ENCODE measurements around the gene TRIML1.
"Not testable (repeated sequence)": the region's sequence is repeated elsewhere in the genome, so short reads cannot be mapped to it uniquely, and the experiment has no call there.

The TRIML1 gene

DNA sequence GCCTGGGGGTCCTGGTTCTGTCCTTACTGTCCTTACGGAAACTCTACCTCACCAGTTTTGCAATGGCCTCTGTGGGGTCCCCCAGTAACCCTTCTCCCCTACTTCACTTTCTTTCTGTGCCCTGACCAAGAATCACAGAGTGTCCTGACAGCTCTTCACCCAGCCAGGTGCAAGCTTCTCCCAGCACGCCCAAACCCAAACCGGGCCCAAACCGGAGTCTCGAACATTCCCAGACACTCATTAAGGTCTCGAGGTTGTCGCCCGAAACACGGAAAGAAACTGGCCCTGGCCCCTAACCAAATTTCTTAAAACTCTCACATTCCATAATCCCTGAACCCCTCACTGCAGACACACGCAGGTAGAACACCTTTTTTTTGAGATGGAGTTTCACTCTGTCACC lies 19.1 kb downstream of the TRIML1 start:
- Histone ChIP-seq H3K27me3 (ENCODE audit: insufficient read depth, low read depth, severe bottlenecking) (peaks cover 63% of the 10 kb centered on the region), H3K36me3 (no peaks in the 10 kb centered on the region), H3K9me3 (ENCODE audit: severe bottlenecking) (peaks cover 11% of the 10 kb centered on the region), H3K27ac (no peak overlapping the region), H3K4me3 (ENCODE audit: low read depth, low read length) (no peak overlapping the region)
- no peak for DNase-seq
- TF ChIP-seq, protein P1, sequence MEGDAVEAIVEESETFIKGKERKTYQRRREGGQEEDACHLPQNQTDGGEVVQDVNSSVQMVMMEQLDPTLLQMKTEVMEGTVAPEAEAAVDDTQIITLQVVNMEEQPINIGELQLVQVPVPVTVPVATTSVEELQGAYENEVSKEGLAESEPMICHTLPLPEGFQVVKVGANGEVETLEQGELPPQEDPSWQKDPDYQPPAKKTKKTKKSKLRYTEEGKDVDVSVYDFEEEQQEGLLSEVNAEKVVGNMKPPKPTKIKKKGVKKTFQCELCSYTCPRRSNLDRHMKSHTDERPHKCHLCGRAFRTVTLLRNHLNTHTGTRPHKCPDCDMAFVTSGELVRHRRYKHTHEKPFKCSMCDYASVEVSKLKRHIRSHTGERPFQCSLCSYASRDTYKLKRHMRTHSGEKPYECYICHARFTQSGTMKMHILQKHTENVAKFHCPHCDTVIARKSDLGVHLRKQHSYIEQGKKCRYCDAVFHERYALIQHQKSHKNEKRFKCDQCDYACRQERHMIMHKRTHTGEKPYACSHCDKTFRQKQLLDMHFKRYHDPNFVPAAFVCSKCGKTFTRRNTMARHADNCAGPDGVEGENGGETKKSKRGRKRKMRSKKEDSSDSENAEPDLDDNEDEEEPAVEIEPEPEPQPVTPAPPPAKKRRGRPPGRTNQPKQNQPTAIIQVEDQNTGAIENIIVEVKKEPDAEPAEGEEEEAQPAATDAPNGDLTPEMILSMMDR (IDR thresholded peaks at IDR 0.05; ENCODE audit: low read depth, low read length), result no peak

- H3K27me3 ChIP-seq (ENCODE audit: insufficient read depth, low read depth, severe bottlenecking), result peaks cover 76% of the 10 kb centered on the region
- not testable (repeated sequence) for DNase-seq; H3K36me3 ChIP-seq; H3K27ac ChIP-seq; H3K4me3 ChIP-seq (ENCODE audit: low read depth, low read length)
- peaks cover 11% of the 10 kb centered on the region for H3K9me3 ChIP-seq (ENCODE audit: severe bottlenecking)
Observed at GRCh38 chr4:188159513-188160226, 20.4 kb downstream of the TRIML1 start.

- peaks cover 11% of the 10 kb centered on the region for H3K9me3 ChIP-seq (ENCODE audit: severe bottlenecking)
- TF ChIP-seq, protein P1 (IDR thresholded peaks at IDR 0.05; ENCODE audit: low read depth, low read length), result no peak
- DNase-seq, result no peak
- no peak overlapping the region for H3K27ac ChIP-seq
- no peak overlapping the region for H3K4me3 ChIP-seq (ENCODE audit: low read depth, low read length)
- no peaks in the 10 kb centered on the region for H3K36me3 ChIP-seq
- peaks cover 80% of the 10 kb centered on the region for H3K27me3 ChIP-seq (ENCODE audit: insufficient read depth, low read depth, severe bottlenecking)
Observed at GRCh38 chr4:188160406-188160805, 21.2 kb downstream of the TRIML1 start.

- H3K4me3 ChIP-seq (ENCODE audit: low read depth, low read length), result no peak overlapping the region
- peaks cover 11% of the 10 kb centered on the region for H3K9me3 ChIP-seq (ENCODE audit: severe bottlenecking)
- H3K36me3 ChIP-seq, result no peaks in the 10 kb centered on the region
- TF ChIP-seq, protein P1 (IDR thresholded peaks at IDR 0.05; ENCODE audit: low read depth, low read length), result no peak
- DNase-seq, result no peak
- no peak overlapping the region for H3K27ac ChIP-seq
- H3K27me3 ChIP-seq (ENCODE audit: insufficient read depth, low read depth, severe bottlenecking), result peaks cover 85% of the 10 kb centered on the region
Observed at GRCh38 chr4:188161167-188161566, 21.9 kb downstream of the TRIML1 start.

DNA sequence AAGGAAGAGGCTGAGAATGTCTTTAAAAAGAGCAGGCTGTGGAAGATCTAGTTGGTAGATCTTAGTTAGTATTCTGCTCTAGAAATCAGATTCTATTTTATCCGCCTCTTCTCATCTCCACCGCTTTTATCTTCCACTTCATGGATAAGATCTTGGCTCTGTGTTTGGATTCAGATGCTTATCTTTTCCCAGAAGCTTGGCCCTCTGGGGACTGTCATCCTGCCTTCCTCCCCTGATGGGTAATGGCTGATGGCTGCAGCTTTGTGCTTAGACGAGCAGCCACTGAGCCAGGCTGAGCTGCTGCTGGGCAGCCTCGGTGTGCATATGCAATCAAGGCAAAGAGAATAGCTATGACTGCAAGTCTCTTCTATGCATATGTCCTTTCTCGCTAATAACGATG lies 23.5 kb downstream of the TRIML1 start:
- H3K27me3 ChIP-seq (ENCODE audit: insufficient read depth, low read depth, severe bottlenecking), result peaks cover 83% of the 10 kb centered on the region
- no peaks in the 10 kb centered on the region for H3K36me3 ChIP-seq
- no peak for DNase-seq
- peaks cover 11% of the 10 kb centered on the region for H3K9me3 ChIP-seq (ENCODE audit: severe bottlenecking)
- H3K27ac ChIP-seq, result no peak overlapping the region
- TF ChIP-seq, protein P1 (IDR thresholded peaks at IDR 0.05; ENCODE audit: low read depth, low read length), result no peak
- H3K4me3 ChIP-seq (ENCODE audit: low read depth, low read length), result no peak overlapping the region

GRCh38 chr4:188168726-188169373 lies 29.6 kb downstream of the TRIML1 start:
- TF ChIP-seq, protein P1 (IDR thresholded peaks at IDR 0.05; ENCODE audit: low read depth, low read length), result no peak
- H3K27ac ChIP-seq, result no peak overlapping the region
- no peak for DNase-seq
- no peak overlapping the region for H3K4me3 ChIP-seq (ENCODE audit: low read depth, low read length)
- H3K27me3 ChIP-seq (ENCODE audit: insufficient read depth, low read depth, severe bottlenecking), result peaks cover 94% of the 10 kb centered on the region
- no peaks in the 10 kb centered on the region for H3K36me3 ChIP-seq
- peaks cover 7% of the 10 kb centered on the region for H3K9me3 ChIP-seq (ENCODE audit: severe bottlenecking)
